Ishikawa (cell line): Measurements from ENCODE around the gene CROCC2.

Source experiments
- CEBPB ChIP-seq: IDR thresholded peaks from 2 replicates; pipeline ENCODE4 v1.6.1; 2012
- CREB1 ChIP-seq: IDR thresholded peaks from 2 replicates; pipeline ENCODE4 v1.6.1; 2012; ENCODE audit warnings: low read depth
- EGR1 ChIP-seq: IDR thresholded peaks from 2 replicates; pipeline ENCODE4 v1.6.1; 2012
- EP300 ChIP-seq: IDR thresholded peaks from 2 replicates; pipeline ENCODE4 v1.6.1; 2012; ENCODE audit warnings: borderline replicate concordance
- MAX ChIP-seq: IDR thresholded peaks from 2 replicates; pipeline ENCODE4 v1.6.1; 2012
- RAD21 ChIP-seq: IDR thresholded peaks from 2 replicates; pipeline ENCODE4 v1.6.1; 2012; ENCODE audit warnings: low read depth
- REST ChIP-seq: IDR thresholded peaks from 2 replicates; pipeline ENCODE4 v1.6.1; 2012; ENCODE audit warnings: low read depth, mild to moderate bottlenecking
- TAF1 ChIP-seq: IDR thresholded peaks from 2 replicates; pipeline ENCODE4 v1.6.1; 2012; ENCODE audit warnings: low read depth, mild to moderate bottlenecking
- TEAD4 ChIP-seq: IDR thresholded peaks from 2 replicates; pipeline ENCODE4 v1.6.1; 2012
- USF1 ChIP-seq: IDR thresholded peaks from 2 replicates; pipeline ENCODE4 v1.6.1; 2012
- YY1 ChIP-seq: IDR thresholded peaks from 2 replicates; pipeline ENCODE4 v1.6.1; 2012; ENCODE audit warnings: low read depth
- ZBTB7A ChIP-seq: IDR thresholded peaks from 2 replicates; pipeline ENCODE4 v1.6.1; 2012; ENCODE audit warnings: low read depth

- TF ChIP-seq TEAD4 (no peak), ZBTB7A (no peak), MAX (no peak), RAD21 (no peak), TAF1 (no peak), REST (no peak), YY1 (no peak), EP300 (no peak), CEBPB (no peak), EGR1 (no peak), USF1 (no peak), CREB1 (no peak)
These were observed 4.0 kb upstream of the CROCC2 start for GRCh38 chr2:240901986-240902614.
